Bone marrow (tissue), 2 donors: ENCODE measurements around the gene CLK2.
"Not testable (repeated sequence)": the region's sequence is repeated elsewhere in the genome, so short reads cannot be mapped to it uniquely, and the experiment has no call there.

ENCODE experiments used
- DNase-seq, 2 donors: peaks; one replicate each; lab custom pipeline; 2025; lab: John Stamatoyannopoulos, UW

CLK2 gene

DNA sequence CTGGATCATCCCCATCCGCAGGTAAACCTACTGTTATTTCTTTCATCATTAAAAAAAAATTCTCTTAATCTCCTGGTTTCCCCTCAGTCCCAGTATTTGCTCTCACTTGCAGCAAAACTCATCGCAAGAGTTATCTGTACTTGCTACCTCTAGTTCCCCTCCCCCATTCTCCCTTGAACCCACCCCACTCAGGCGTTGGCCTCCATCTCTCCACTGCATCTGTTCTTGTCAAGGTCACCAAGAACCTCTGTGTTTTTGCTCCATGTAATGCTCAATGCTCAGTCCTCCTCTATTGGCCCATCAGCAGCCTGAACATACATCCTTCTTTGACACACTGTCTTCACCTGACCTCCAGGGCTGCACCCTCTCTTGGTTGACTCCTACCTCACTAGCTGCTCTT, 23.4 kb upstream of the CLK2 start:
- DNase-seq: no peak

- no peak for DNase-seq
Observed at GRCh38 chr1:155295942-155296267, 22.6 kb upstream of the CLK2 start.

DNA sequence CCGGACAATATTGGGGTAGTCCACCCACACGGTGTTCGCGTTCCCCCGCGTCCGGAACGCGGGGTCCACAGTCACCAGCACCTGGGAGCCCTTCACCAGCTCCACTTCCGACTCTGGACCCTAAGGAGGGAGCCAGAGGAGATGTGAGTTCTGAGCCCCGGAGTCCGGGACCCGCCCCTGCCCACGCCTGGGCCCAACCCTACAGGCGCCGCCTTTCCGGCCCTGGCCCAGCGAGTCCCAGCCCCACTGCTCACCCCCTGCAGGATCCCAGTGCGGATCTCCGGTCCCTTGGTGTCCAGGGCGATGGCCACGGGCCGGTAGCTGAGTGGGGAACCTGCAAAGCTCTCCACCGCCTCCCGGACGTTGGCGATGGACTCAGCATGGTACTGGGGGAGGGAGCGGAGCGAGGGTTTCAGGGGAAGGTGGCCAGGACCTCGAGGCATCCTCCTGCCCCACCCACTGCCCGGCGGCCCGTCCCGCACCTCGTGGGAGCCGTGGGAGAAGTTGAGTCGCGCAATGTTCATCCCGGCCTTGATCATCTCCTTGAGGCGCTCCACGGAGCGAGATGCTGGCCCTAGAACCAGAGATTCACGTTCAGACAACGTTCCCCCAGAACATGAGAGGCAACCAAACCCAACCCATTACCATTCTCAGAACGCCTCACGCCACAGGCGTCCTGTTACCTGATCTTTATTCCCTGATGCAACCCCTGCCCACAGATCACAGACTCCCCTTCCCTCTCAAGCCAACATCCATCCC, 22.1 kb upstream of the CLK2 start:
- no peak for DNase-seq

DNA sequence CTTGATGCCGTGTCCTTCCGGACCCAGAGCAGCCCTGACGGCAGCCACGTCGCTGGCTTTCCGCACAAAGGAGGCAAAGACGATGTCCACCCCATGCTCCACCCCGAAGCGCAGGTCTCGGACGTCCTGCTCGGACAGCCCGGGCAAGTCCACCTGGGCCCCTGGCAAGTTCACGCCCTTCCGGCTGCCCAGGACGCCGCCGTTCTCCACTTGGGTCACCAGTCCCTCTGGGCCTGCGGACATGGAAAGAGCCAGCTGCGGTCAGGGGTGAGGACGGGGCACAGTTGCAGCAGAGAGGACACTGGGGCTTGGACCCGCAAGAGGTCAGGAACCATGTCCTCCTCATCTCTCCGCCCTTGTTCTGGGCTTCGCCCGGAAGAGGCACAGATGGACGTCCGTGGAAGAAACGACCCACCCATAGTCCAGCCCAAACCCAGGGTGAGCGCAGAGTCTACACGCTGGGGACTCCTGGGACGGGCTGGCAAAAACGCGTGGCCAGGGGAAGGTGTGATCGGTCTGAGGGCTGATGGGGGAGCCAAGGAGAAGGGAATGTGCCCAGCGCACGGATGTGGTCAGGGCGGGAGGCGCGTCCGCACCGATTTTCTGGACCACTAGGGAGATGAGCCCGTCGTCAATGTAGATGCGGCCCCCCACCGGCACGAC, 21.3 kb upstream of the CLK2 start:
- DNase-seq: no peak

DNA sequence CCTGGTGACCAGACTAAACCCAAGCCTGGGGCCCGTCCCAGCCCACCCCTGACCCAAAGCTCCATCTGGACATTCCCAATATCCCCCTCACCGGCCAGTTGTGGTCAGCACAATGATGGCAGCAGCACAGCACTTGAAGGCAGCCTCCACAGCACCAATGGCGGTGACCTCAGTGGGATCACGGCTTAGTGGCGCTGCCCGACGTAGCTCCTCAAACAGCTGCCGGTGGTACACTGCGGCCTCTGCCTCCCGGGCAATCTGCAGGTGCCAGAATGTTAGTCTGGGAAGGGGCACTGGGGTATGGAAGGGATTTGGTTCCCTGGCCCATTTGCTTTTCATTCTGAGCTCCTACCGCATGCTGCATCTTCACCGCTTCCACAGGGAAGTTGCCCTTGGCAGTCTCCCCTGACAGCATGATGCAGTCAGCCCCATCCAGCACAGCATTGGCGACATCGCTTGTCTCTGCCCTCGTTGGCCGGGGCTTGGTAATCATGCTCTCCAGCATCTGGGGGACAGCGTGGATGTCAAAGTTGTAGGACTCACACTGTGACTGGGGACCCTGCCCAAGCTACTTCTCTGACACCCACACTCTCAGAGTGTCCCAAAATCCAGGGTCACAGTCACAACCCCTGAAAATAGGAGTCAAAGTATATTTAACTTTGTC, 19.9 kb upstream of the CLK2 start:
- DNase-seq: no peak

GRCh38 chr1:155291006-155291405, 17.7 kb upstream of the CLK2 start:
- not testable (repeated sequence) for DNase-seq

DNA sequence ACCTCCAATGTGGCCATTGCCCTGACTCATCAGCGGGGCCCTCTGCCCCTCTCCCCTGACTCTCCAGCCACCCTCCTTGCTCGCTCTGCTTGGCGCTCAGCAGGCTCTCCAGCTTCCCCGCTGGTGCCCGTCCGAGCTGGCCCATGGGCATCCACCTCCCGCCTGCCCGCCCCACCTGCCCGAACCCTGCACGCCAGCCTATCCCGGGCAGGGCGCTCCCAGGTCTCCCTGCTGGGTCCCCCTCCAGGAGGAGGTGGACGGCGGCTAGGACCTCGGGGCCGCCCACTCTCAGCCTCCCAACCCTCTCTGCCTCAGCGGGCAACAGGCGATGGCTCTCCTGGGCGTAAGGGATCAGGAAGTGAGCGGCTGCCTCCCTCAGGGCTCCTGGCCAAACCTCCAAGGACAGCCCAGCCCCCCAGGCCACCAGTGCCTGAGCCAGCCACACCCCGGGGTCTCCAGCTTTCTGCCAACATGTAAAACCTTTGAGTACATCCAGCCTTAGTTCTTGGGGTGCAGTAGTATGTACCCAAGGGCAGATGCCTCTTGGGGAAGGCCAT, 14.8 kb upstream of the CLK2 start:
- DNase-seq: no peak

DNA sequence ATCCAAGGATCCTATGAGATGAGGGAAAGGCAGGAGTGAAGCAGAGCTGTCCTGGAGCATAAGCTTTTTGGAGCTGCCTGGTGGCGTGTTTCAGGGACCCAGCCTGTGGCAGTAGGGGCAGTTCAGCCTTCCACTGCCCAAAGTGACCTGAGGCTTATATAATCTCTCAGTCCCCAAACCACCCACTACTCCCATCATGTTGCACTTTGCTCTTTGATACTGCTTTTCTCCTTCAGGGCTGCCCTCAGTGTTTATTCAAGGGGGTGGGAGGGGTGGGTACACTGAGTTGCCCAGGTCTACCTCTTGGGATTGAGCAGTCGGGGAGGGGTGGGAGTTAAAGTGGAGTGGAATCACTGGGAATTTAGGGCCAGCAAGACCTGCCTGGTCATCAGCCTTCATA, 13.2 kb upstream of the CLK2 start:
- DNase-seq: no peak

DNA sequence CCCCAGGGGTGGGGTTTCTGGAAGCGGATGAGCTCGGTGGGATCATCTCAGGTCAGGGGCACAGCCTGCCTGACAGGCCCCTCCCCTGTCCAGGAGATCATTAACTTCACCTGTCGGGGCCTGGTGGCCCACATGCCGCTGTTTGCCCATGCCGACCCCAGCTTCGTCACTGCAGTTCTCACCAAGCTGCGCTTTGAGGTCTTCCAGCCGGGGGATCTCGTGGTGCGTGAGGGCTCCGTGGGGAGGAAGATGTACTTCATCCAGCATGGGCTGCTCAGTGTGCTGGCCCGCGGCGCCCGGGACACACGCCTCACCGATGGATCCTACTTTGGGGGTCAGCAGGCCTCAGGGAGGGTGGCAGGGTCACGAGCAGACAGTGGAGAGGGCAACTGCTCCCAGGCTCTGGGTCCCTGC, 12.3 kb upstream of the CLK2 start:
- no peak for DNase-seq

GRCh38 chr1:155285063-155285462, 11.8 kb upstream of the CLK2 start:
- DNase-seq: no peak

DNA sequence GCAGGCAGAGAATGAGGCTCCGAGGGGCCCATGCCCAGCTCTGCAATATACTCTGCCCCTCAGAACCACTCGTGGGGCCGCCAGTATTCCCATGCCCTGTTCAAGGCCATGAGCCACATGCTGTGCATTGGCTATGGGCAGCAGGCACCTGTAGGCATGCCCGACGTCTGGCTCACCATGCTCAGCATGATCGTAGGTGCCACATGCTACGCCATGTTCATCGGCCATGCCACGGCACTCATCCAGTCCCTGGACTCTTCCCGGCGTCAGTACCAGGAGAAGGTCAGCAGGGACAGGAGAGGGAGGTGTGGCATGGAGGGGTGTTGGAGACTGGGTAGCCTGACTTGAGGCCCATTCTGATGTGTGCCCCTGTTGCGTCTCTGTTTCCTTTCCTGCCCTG, 11.2 kb upstream of the CLK2 start:
- DNase-seq: no peak

DNA sequence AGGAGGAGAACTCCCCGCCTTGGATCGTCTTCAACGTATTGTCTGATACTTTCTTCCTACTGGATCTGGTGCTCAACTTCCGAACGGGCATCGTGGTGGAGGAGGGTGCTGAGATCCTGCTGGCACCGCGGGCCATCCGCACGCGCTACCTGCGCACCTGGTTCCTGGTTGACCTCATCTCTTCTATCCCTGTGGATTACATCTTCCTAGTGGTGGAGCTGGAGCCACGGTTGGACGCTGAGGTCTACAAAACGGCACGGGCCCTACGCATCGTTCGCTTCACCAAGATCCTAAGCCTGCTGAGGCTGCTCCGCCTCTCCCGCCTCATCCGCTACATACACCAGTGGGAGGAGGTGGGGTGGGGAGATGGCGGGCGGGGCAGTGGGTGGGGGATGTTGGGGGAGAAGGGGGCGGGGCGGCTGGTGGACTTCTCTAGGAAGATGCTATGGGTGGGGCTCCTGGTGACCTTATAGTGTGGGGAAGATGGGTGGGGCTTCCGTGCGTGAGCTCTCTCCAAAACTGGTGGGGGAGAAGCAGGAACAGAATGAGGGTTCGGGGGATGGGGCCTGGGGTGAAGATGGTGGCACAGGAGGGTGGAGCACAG, 9.3 kb upstream of the CLK2 start:
- DNase-seq: no peak

DNA sequence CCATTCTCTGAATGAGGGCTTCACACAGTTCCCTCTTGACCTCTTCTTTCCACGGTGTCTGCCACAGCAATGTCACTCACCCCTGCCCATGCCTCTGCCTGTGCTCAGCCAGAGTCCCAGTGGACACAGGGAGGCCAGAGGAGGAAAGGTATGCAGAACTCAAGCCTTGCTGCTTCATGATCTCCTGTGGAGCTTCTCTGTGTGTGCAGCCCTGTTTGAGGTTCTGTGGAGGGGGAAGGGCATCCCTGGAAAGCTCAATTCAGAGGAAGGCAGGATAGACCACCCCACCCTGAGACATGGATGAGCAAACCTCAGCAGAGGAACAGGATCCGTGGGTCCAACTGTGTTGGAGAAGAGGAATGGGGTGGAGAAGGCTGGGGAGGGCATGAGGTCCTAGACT, 6.0 kb upstream of the CLK2 start:
- no peak for DNase-seq

DNA sequence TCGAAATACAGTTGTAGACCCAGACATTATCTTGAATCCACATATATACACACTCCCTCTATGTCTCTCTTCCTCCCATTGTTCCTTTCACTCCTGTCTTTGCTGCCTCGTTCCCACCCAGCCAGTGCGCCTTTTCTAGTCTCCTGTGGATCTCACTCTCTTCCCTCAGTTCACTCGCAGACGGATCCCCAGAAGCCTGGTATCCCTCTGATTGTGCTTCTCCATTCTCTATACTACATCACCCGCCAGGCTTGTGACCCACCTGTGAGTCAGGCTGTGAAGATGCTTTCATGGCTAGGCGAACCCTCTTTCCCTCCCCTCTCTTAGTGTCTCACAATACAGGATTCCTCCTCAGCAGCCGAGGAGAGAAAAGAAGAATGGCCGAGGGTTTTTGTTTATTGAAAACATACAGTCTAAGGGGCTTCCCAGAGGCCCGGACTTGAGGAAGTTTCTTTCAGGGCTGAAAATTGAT, 5.4 kb upstream of the CLK2 start:
- no peak for DNase-seq

DNA sequence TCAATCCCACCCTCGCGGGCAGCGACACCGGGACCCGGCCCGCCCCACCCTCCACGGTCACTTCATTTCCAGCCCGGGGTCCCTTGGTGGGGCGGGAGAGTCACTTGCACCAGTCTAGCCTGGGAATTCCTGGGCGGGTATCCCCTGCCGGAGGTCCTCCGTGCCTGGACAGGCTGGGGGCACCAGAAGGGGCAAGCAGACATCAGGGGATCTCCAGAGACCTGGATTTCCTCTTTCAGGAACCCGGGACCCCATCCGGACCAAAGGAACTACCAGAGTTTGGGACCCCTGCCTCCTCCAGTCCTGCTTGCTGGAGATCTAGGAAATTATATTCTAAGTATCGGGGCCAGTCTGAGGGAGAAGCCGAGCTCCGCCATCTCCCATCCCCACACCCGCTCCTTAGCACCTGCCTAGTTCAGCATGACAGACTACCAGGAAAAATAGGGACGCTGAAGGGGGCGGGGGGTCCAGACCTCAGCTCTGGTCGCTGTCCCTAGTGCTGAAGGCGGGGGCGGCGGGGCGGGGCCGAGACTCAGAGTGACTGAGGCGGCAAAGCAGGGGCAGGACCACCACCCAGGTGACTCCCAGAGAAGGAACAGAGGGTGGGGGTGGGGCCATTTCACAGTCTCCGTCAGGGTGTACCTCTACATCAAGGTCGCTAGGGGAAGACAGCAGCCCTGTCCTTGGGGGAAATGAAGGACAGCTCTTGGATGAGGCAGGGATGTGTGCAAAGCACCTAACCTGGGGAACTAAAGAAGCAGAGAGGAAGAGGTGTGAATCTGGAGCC, 4.8 kb upstream of the CLK2 start:
- no peak for DNase-seq

DNA sequence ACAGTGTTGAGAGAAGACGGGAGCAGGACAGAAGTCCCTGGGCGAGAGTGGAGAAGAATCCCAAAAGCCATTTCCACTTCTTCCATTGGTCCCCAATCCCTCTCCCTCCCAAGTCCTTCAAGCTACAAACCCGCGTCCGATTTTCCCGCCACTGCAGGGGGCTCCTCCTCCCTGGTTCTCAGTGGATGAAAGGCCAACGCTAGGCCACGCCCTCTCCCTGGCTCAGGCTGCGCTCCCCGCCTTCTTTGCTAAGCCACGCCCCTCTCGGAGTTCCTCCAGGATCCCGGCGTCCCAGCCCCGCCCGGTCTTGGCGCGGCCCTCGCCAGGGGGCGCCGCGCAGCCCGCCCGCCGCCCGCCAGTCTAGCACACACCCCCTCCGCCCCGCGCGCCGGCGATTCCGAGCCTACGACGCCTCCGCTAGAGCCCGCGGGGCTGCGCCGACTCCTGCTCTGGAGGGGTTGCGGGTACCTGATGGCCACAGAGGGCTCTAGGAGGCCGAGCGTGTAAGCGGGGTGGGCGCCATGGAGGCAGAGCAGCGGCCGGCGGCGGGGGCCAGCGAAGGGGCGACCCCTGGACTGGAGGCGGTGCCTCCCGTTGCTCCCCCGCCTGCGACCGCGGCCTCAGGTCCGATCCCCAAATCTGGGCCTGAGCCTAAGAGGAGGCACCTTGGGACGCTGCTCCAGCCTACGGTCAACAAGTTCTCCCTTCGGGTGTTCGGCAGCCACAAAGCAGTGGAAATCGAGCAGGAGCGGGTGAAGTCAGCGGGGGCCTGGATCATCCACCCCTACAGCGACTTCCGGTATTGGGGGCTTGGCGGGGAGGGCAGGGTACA, 4.0 kb upstream of the CLK2 start, which contains the start of gene HCN3:
Gene HCN3, plus strand, starts transcription at position 394 of the 832 bp plus-strand sequence. Its CDS starts 128 bp downstream, at position 522.
- peak; percentile 86 to 93 for DNase-seq

DNA sequence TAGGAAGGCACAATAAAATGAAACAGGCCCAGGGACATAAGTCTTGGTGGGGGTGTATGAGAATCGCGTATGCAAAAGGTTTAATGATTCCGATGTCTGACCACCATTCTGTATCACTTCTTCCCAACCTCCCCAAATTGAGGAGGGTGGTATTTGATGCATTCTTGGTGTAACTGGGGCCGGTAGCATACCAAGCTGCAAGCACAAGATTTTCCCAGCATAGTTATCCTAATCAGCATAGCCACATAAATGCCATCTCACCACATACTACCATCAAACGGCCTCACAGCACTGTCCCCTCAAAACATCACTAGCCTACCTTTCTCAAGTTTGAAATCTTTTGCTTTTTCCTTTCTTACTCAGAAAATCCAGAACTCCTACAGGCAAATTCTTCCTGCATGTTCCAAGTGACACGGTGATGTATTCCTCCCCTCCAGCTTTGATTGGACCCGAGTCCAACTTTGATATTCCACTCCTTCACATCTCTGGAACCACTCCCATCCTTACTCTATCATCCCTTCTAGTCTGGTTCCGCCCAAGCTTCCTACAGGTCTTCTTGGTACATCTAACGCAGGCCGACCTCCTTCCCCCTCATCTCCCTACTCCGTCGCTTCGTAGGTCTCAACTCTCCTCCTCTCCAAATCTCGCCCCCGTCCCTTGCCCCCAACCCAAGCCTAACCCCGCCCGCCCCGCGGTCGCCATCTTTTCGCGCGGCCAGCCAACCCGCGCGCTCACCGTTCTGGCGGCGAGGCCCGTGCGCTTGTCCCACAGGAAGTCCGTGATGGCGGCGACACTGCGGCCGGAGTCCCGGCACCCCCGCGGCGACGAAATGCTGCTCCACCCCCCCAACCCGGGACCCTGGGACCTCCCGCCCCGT, 600 bp downstream of the CLK2 start:
- no peak for DNase-seq

- no peak for DNase-seq
Observed at GRCh38 chr1:155269381-155269780, 3.9 kb downstream of the CLK2 start.

- no peak for DNase-seq
Observed at GRCh38 chr1:155268630-155269029, 4.7 kb downstream of the CLK2 start.

- no peak for DNase-seq
Observed at GRCh38 chr1:155267373-155267772, 5.9 kb downstream of the CLK2 start.
